K562 (cell line): Measurements from ENCODE around the gene LRRC75A. TPM values are rescaled to one million over a fixed set of nuclear protein-coding genes. Genes with fewer than 3 reads are reported as not detected.

Experiments
- ARNT ChIP-seq, 2 experiments: fragments of 450-650 bp; IDR thresholded peaks; 2 replicates each; pipeline ENCODE4 v1.6.1; 2016; ENCODE audit warnings: mild to moderate bottlenecking in 1 of 2
- CXXC5 ChIP-seq: fragments of 250-450 bp; sonication (Bioruptor Pico); IDR thresholded peaks from 2 replicates; pipeline ENCODE4 v1.8.0; 2022; ENCODE audit warnings: inconsistent platforms, mild to moderate bottlenecking, moderate library complexity
- ETV1 ChIP-seq: fragments of 450-650 bp; conservative IDR thresholded peaks from 2 replicates; pipeline ENCODE4 v1.6.1; 2016; ENCODE audit warnings: missing genetic modification characterization, control low read depth, low read depth, missing compliant biosample characterization
- MEF2A ChIP-seq: IDR thresholded peaks from 2 replicates; pipeline ENCODE4 v1.6.1; 2011; ENCODE audit warnings: low read depth, mild to moderate bottlenecking, low read length, moderate library complexity; ENCODE audit not compliant: control insufficient read depth
- MTA1 ChIP-seq: fragments of 450-650 bp; IDR thresholded peaks from 2 replicates; pipeline ENCODE4 v1.6.1; 2017; ENCODE audit warnings: borderline replicate concordance
- polyA plus RNA-seq, 8 experiments: library from polyadenylated mRNA; depleted of rRNA in 4 of 8; stranded (reverse) in 5 of 8; unstranded in 3 of 8; fragments of >200 nt; fragmentation: Nextera tagmentation in 2 of 8; fragmentation: Illumina TruSeq in 1 of 8; extraction: Ambion mirVana in 2 of 8; extraction: Trizol in 1 of 8; gene quantifications; 2 replicates each; pipeline versions ENCODE4 v1.2.1 to v1.2.3, GENCODE V29; 2011 to 2014; ENCODE audit warnings: inconsistent platforms in 1 of 8, missing spikeins in 1 of 8
- total RNA-seq, 7 experiments: library from RNA; depleted of rRNA in 6 of 7; stranded (reverse); fragments of >200 nt in 6 of 7; fragmentation: Illumina TruSeq in 2 of 7; extraction: Trizol in 2 of 7; gene quantifications; 2 replicates each; pipeline versions ENCODE4 v1.2.1 to v1.2.3, GENCODE V29; 2011 to 2021; ENCODE audit warnings: low replicate concordance in 1 of 7
- TF ChIP-seq, protein P1 (sequence below): IDR thresholded peaks from 2 replicates; pipeline ENCODE4 v1.6.1; 2011; ENCODE audit warnings: borderline replicate concordance, low read depth, mild to moderate bottlenecking, moderate library complexity, low read length; ENCODE audit not compliant: insufficient read depth, poor library complexity, severe bottlenecking
- TF ChIP-seq, protein P2 (sequence below): fragments of 150-350 bp; IDR thresholded peaks from 2 replicates; pipeline ENCODE4 v1.6.1; 2014; ENCODE audit warnings: low read depth, mild to moderate bottlenecking, low read length, borderline replicate concordance
- TF ChIP-seq, protein P3 (sequence below): fragments of 200-800 bp; sonication (Bioruptor generic); IDR thresholded peaks from 2 replicates; pipeline ENCODE4 v1.6.1; 2017; ENCODE audit warnings: missing genetic modification characterization, missing compliant biosample characterization

Gene LRRC75A
- total and polyA plus RNA-seq, 9 of the 15 experiments (the other 6 are each of a cell fraction or from before 2014, with no cell fraction given) = 0.04 to 0.34 (median 0.08) TPM; not detected in 5

- TF ChIP-seq ETV1 (tag) = no peak; the same call in 1 of the 2 replicates
- no peak for TF ChIP-seq ARNT (IDR thresholded peaks at IDR 0.05)
- no peak for TF ChIP-seq MTA1
- TF ChIP-seq, protein P1, sequence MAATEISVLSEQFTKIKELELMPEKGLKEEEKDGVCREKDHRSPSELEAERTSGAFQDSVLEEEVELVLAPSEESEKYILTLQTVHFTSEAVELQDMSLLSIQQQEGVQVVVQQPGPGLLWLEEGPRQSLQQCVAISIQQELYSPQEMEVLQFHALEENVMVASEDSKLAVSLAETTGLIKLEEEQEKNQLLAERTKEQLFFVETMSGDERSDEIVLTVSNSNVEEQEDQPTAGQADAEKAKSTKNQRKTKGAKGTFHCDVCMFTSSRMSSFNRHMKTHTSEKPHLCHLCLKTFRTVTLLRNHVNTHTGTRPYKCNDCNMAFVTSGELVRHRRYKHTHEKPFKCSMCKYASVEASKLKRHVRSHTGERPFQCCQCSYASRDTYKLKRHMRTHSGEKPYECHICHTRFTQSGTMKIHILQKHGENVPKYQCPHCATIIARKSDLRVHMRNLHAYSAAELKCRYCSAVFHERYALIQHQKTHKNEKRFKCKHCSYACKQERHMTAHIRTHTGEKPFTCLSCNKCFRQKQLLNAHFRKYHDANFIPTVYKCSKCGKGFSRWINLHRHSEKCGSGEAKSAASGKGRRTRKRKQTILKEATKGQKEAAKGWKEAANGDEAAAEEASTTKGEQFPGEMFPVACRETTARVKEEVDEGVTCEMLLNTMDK = no peak
- TF ChIP-seq, protein P2, sequence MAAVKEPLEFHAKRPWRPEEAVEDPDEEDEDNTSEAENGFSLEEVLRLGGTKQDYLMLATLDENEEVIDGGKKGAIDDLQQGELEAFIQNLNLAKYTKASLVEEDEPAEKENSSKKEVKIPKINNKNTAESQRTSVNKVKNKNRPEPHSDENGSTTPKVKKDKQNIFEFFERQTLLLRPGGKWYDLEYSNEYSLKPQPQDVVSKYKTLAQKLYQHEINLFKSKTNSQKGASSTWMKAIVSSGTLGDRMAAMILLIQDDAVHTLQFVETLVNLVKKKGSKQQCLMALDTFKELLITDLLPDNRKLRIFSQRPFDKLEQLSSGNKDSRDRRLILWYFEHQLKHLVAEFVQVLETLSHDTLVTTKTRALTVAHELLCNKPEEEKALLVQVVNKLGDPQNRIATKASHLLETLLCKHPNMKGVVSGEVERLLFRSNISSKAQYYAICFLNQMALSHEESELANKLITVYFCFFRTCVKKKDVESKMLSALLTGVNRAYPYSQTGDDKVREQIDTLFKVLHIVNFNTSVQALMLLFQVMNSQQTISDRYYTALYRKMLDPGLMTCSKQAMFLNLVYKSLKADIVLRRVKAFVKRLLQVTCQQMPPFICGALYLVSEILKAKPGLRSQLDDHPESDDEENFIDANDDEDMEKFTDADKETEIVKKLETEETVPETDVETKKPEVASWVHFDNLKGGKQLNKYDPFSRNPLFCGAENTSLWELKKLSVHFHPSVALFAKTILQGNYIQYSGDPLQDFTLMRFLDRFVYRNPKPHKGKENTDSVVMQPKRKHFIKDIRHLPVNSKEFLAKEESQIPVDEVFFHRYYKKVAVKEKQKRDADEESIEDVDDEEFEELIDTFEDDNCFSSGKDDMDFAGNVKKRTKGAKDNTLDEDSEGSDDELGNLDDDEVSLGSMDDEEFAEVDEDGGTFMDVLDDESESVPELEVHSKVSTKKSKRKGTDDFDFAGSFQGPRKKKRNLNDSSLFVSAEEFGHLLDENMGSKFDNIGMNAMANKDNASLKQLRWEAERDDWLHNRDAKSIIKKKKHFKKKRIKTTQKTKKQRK = no peak
- TF ChIP-seq MEF2A = no peak
- TF ChIP-seq CXXC5 (CRISPR knock-in tag) = peak; percentile 26; the same call in 1 of the 2 replicates
- TF ChIP-seq, protein P3, sequence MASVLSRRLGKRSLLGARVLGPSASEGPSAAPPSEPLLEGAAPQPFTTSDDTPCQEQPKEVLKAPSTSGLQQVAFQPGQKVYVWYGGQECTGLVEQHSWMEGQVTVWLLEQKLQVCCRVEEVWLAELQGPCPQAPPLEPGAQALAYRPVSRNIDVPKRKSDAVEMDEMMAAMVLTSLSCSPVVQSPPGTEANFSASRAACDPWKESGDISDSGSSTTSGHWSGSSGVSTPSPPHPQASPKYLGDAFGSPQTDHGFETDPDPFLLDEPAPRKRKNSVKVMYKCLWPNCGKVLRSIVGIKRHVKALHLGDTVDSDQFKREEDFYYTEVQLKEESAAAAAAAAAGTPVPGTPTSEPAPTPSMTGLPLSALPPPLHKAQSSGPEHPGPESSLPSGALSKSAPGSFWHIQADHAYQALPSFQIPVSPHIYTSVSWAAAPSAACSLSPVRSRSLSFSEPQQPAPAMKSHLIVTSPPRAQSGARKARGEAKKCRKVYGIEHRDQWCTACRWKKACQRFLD (CRISPR knock-in tag) = no peak
These were observed 93.4 kb downstream of the LRRC75A start (continued) for GRCh38 chr17:16398270-16399267.
